H9 (cell line): ENCODE results near the gene IDI2. TPM values are rescaled to one million over a fixed set of nuclear protein-coding genes. Genes with fewer than 3 reads are reported as not detected.

Experiments used
- DNase-seq: peaks from one replicate; pipeline ENCODE4 v3.0.0-alpha.2; 2017
- H2AFZ ChIP-seq: one replicate; pipeline ENCODE4 v1.6.1; 2013; ENCODE audit warnings: mild to moderate bottlenecking, low read length, control low read depth, moderate library complexity
- H2AK5ac ChIP-seq: 2 replicates; pipeline ENCODE4 v1.6.1; 2013; ENCODE audit warnings: low read length, control low read depth, mixed read lengths; ENCODE audit not compliant: insufficient read length
- H2BK120ac ChIP-seq: one replicate; pipeline ENCODE4 v1.6.1; 2013; ENCODE audit warnings: low read depth, mild to moderate bottlenecking, low read length, control low read depth, inconsistent platforms; ENCODE audit not compliant: poor library complexity, severe bottlenecking
- H2BK12ac ChIP-seq: 2 replicates; pipeline ENCODE4 v1.6.1; 2013; ENCODE audit warnings: low read length, control low read depth, mixed read lengths, low read depth; ENCODE audit not compliant: insufficient read length
- H2BK15ac ChIP-seq: 2 replicates; pipeline ENCODE4 v1.6.1; 2013; ENCODE audit warnings: low read depth, low read length, control low read depth
- H2BK20ac ChIP-seq: one replicate; pipeline ENCODE4 v1.6.1; 2013; ENCODE audit warnings: low read depth, mild to moderate bottlenecking, low read length, control low read depth, inconsistent platforms; ENCODE audit not compliant: poor library complexity, severe bottlenecking
- H2BK5ac ChIP-seq: 2 replicates; pipeline ENCODE4 v1.6.1; 2013; ENCODE audit warnings: low read length, control low read depth, mixed read lengths; ENCODE audit not compliant: insufficient read length
- H3K14ac ChIP-seq: 2 replicates; pipeline ENCODE4 v1.6.1; 2013; ENCODE audit warnings: low read length, control low read depth; ENCODE audit not compliant: insufficient read depth
- H3K18ac ChIP-seq: 2 replicates; pipeline ENCODE4 v1.6.1; 2013; ENCODE audit warnings: low read depth, mild to moderate bottlenecking, mixed read lengths, low read length, control low read depth; ENCODE audit not compliant: insufficient read length
- H3K23ac ChIP-seq: 2 replicates; pipeline ENCODE4 v1.6.1; 2013; ENCODE audit warnings: low read length, control low read depth, mixed read lengths, low read depth; ENCODE audit not compliant: insufficient read length
- H3K23me2 ChIP-seq: 2 replicates; pipeline ENCODE4 v1.6.1; 2013; ENCODE audit warnings: low read depth, mild to moderate bottlenecking, mixed read lengths, low read length, control low read depth; ENCODE audit not compliant: insufficient read length, poor library complexity, severe bottlenecking
- H3K27ac ChIP-seq: 2 replicates; pipeline ENCODE4 v1.5.1; 2013; ENCODE audit warnings: low read length, control low read depth, mixed read lengths, low read depth; ENCODE audit not compliant: insufficient read length
- H3K27me3 ChIP-seq: 2 replicates; pipeline ENCODE4 v1.6.1; 2013; ENCODE audit warnings: low read length, control low read depth, inconsistent platforms; ENCODE audit not compliant: insufficient read depth
- H3K4ac ChIP-seq: 2 replicates; pipeline ENCODE4 v1.6.1; 2013; ENCODE audit warnings: low read depth, mild to moderate bottlenecking, control low read depth, inconsistent platforms, low read length, moderate library complexity
- H3K4me1 ChIP-seq: 2 replicates; pipeline ENCODE4 v1.6.1; 2013; ENCODE audit warnings: low read length, control low read depth, inconsistent platforms; ENCODE audit not compliant: insufficient read depth
- H3K4me2 ChIP-seq: 2 replicates; pipeline ENCODE4 v1.6.1; 2013; ENCODE audit warnings: low read length, control low read depth, mixed read lengths; ENCODE audit not compliant: insufficient read length, insufficient read depth
- H3K56ac ChIP-seq: 2 replicates; pipeline ENCODE4 v1.6.1; 2013; ENCODE audit warnings: low read depth, mild to moderate bottlenecking, mixed read lengths, low read length, control low read depth; ENCODE audit not compliant: insufficient read length
- H3K79me1 ChIP-seq: 2 replicates; pipeline ENCODE4 v1.6.1; 2013; ENCODE audit warnings: low read depth, mild to moderate bottlenecking, moderate library complexity, low read length, control low read depth, inconsistent platforms; ENCODE audit not compliant: insufficient read depth, poor library complexity, severe bottlenecking
- H3K79me2 ChIP-seq: 2 replicates; pipeline ENCODE4 v1.6.1; 2013; ENCODE audit warnings: low read length, control low read depth, inconsistent platforms; ENCODE audit not compliant: insufficient read depth
- H3K9ac ChIP-seq: 2 replicates; pipeline ENCODE4 v1.6.1; 2013; ENCODE audit warnings: low read length, control low read depth, mixed read lengths; ENCODE audit not compliant: insufficient read length; ENCODE audit errors: extremely low read depth
- H3K9me3 ChIP-seq: one replicate; pipeline ENCODE4 v1.6.1; 2013; ENCODE audit warnings: low read depth, low read length, inconsistent platforms; ENCODE audit not compliant: control insufficient read depth
- H3T11ph ChIP-seq: one replicate; pipeline ENCODE4 v1.6.1; 2013; ENCODE audit warnings: mild to moderate bottlenecking, low read length, control low read depth, inconsistent platforms
- H4K20me1 ChIP-seq: one replicate; pipeline ENCODE4 v1.6.1; 2013; ENCODE audit not compliant: control insufficient read depth, insufficient read length, insufficient read depth
- H4K5ac ChIP-seq: 2 replicates; pipeline ENCODE4 v1.6.1; 2013; ENCODE audit warnings: low read depth, mild to moderate bottlenecking, mixed read lengths, low read length, control low read depth; ENCODE audit not compliant: insufficient read length
- H4K8ac ChIP-seq: replicated peaks from 2 replicates; pipeline ENCODE4 v1.6.1; 2013; ENCODE audit warnings: low read length, control low read depth, mixed read lengths, low read depth; ENCODE audit not compliant: insufficient read length
- H4K91ac ChIP-seq: 2 replicates; pipeline ENCODE4 v1.6.1; 2013; ENCODE audit warnings: low read depth, mild to moderate bottlenecking, moderate library complexity, mixed read lengths, low read length, control low read depth; ENCODE audit not compliant: insufficient read length
- H3K27ac Mint-ChIP-seq, 3 experiments: 2 replicates in 2 of 3; 3 replicates in 1 of 3; pipeline ENCODE4 v1.8.0; 2020 to 2021; ENCODE audit warnings: mixed read lengths in 3 of 3, mild to moderate bottlenecking in 1 of 3, moderate library complexity in 1 of 3
- H3K27me3 Mint-ChIP-seq: 2 replicates; pipeline ENCODE4 v1.8.0; 2021; ENCODE audit warnings: low read depth, mild to moderate bottlenecking, moderate library complexity, mixed read lengths
- H3K36me3 Mint-ChIP-seq, 3 experiments: 2 replicates in 2 of 3; 3 replicates in 1 of 3; pipeline ENCODE4 v1.8.0; 2020 to 2021; ENCODE audit warnings: low read depth in 3 of 3, mixed read lengths in 3 of 3; ENCODE audit not compliant: insufficient read depth in 1 of 3
- H3K4me1 Mint-ChIP-seq, 2 experiments: 2 replicates each; pipeline ENCODE4 v1.8.0; 2020; ENCODE audit warnings: mixed read lengths in 2 of 2
- H3K4me3 Mint-ChIP-seq, 2 experiments: 2 replicates in 1 of 2; 3 replicates in 1 of 2; pipeline ENCODE4 v1.8.0; 2020 to 2021; ENCODE audit warnings: mild to moderate bottlenecking in 2 of 2, mixed read lengths in 2 of 2, moderate library complexity in 1 of 2
- H3K9me3 Mint-ChIP-seq, 2 experiments: 2 replicates in 1 of 2; 3 replicates in 1 of 2; pipeline ENCODE4 v1.8.0; 2020; ENCODE audit warnings: mild to moderate bottlenecking in 2 of 2, mixed read lengths in 2 of 2, moderate library complexity in 1 of 2
- CTCF ChIP-seq: fragments of 200-600 bp; sonication (generic); conservative IDR thresholded peaks from 3 replicates; pipeline ENCODE4 v1.8.0; 2021; ENCODE audit warnings: antibody characterized with exemption, mild to moderate bottlenecking
- WGBS: extraction: QIAGEN DNeasy Blood & Tissue Kit; methylation state at CpG from one replicate; pipeline ENCODE4 v1.1.7; 2013; ENCODE audit warnings: missing lambda C conversion rate, low lambda C conversion rate, mixed read lengths; ENCODE audit not compliant: insufficient read length; ENCODE audit errors: extremely low coverage; 5-methylcytosine and 5-hydroxymethylcytosine counted together
- total RNA-seq: library from RNA; stranded (reverse); gene quantifications from 2 replicates; pipeline ENCODE4 v1.2.1, GENCODE V29; 2021

The IDI2 gene
- total RNA-seq, 1 experiment from 2014 or later, result not detected

GRCh38 chr10:1036341-1036791 is 10.7 kb upstream of the IDI2 start:
- no peak overlapping the region for H3K27ac ChIP-seq
- H3K36me3 Mint-ChIP-seq, result peaks cover 6 to 15% (median 13%) of the 10 kb centered on the region in 3 experiments; a peak in 6 of 7 replicates
- no peak for TF ChIP-seq CTCF

More at GRCh38 chr10:1036341-1036791, 10.7 kb upstream of the IDI2 start:
- Histone ChIP-seq H4K20me1 (no peaks in the 10 kb centered on the region), H3K9ac (no peak overlapping the region), H4K5ac (no peak overlapping the region), H4K91ac (no peak overlapping the region), H2BK20ac (no peak overlapping the region), H3K56ac (no peak overlapping the region), H3K4me2 (no peak overlapping the region), H3K9me3 (no peaks in the 10 kb centered on the region), H3K14ac (no peak overlapping the region), H2BK12ac (no peak overlapping the region), H2AK5ac (no peak overlapping the region), H2BK120ac (no peak overlapping the region), H3K79me2 (no peaks in the 10 kb centered on the region), H3K23me2 (no peaks in the 10 kb centered on the region), H3K18ac (no peak overlapping the region), H3K23ac (no peak overlapping the region), H3K4me1 (no peaks in the 10 kb centered on the region; the same call in 1 of the 2 replicates), H3T11ph (no peak overlapping the region), H2BK5ac (no peak overlapping the region), H4K8ac (no peak overlapping the region), H3K4ac (no peak overlapping the region), H2BK15ac (no peak overlapping the region), H3K27me3 (no peaks in the 10 kb centered on the region), H2AFZ (no peak overlapping the region), H3K79me1 (no peaks in the 10 kb centered on the region)
- Mint-ChIP-seq H3K27ac (peak overlapping the region in 2 of 3 experiments; percentile 46 to 49; a peak in 4 of 7 replicates), H3K9me3 (no peaks in the 10 kb centered on the region), H3K4me3 (no peak overlapping the region), H3K4me1 (peaks cover 15 to 27% of the 10 kb centered on the region in 2 experiments), H3K27me3 (no peaks in the 10 kb centered on the region)
- no peak for DNase-seq
- no CpG with 5 or more reads among the region's 14 CpGs for WGBS
